HG03097 (cell line): ENCODE measurements around the gene MCM8.

Experiments used
- ATAC-seq: cut with Tn5 transposase; IDR thresholded peaks from one replicate; pipeline ENCODE4 v1.9.1; 2021; ENCODE audit not compliant: unreplicated experiment, low FRiP score

MCM8 gene

DNA sequence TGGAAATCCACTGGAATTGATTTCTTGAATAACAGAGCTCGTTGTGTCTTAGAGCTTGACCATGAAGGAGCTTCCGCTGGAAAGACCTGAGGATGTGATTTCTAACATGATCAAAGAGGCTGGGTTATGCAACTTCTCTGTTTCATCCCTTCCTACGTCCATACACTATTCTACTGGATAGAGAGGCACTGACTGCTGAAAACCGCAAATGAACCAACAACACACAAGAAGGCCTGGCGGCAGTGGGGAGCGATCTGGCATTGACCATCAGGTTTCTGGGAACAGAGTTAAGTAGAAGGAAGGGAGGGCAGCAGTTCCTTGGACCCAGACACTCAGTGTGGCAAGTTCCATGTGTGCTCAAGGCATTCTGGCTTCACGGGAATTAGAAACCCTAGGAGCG lies 90.1 kb downstream of the MCM8 start:
- ATAC-seq = no peak

- ATAC-seq = no peak
Observed at GRCh38 chr20:6040958-6041807, 90.7 kb downstream of the MCM8 start.

GRCh38 chr20:6041808-6042265 lies 91.4 kb downstream of the MCM8 start:
- no peak for ATAC-seq

DNA sequence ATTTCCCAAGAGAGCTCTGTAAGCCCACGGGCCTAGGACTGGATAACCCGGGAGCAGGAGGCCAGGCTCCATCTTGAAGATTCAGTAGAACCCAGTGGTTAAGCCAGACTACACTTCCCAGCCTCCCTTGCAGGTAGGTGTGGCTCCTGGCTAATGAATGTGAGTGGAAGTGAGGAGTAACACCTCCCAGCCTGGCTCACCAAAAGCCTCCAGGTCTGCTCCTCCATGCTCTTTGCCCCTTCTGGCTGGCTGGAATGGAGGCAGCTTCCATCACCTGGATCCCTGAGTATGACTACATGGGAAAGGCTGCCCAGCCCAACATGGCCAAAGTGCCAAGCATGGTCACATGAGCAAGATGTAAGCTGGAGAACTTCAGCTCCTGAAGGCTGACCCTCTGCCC lies 93.7 kb downstream of the MCM8 start:
- ATAC-seq = no peak

DNA sequence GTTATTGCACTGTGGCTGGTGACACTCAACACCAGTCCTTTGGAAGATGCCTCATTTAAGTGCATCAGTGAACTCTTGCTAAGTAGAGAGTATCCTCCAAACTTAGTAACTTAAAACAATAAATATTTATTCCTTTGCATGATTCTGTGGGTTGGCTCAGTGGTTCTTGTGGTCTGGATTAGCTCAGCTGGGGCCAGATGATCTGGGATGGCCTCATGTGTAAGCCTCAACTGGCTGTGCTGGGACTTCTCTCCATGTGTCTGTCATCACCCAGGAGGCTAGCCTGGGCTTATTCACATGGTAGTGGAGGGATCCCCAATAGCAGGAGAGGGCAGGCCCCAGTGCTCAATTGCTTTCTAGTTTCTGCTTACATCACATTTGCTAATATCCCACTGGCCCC lies 95.1 kb downstream of the MCM8 start:
- no peak for ATAC-seq

DNA sequence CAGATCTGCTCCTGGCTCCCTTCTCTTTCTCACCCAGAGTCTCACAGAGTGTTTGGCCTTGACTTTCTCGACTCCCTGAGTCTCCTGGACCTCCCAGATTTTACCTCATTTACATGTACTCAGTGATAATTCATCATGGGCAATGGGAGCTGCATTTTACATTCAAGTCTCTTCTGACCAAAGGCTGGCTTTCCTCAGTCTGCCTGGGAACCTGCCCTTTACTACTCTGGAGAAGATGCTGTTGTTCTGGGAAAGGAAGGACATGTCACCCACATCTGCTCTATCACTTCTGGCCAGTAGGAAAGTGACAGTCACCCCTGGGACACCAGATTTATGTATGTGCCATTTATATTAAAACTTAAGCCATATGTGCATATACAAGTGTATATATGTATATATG lies 96.0 kb downstream of the MCM8 start:
- ATAC-seq = no peak

- ATAC-seq = no peak
Observed at GRCh38 chr20:6048391-6048790, 97.9 kb downstream of the MCM8 start.
